GM20431 (cell line): Measurements from ENCODE around the gene ANKRD13B.
"Not testable (repeated sequence)": the region's sequence is repeated elsewhere in the genome, so short reads cannot be mapped to it uniquely, and the experiment has no call there.

Source experiments
- in situ Hi-C: fragments of 300-500 bp; cut with MseI, MboI; formaldehyde crosslinking; loops from one replicate; pipeline ENCODE4 v1.15.0; 2020; ENCODE audit warnings: low sequenced_read_pairs; ENCODE audit not compliant: unreplicated experiment

ANKRD13B gene

DNA sequence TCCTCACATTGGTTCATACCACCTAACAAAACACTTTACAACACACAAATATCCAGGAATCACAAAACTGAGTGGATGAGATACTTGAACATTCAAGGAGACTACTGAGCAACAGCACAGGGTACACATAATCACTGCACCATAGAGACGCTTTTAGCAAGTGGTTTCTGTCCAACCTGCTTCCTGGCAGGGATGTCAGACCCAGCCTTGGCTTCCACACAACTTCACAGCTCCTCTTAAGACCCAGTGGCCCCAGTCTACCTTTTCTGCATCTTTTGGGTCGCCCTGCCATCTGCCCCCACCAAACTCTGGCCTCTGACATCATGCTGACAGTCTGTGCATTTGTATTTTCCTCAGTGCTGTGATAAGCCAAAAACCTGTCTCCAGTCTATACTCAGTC is 35.7 kb downstream of the ANKRD13B start:
- in situ Hi-C loops: loop anchor here (25.0 kb wide), 2 partner anchors 159 to 309 kb away; partner anchors contain the start of genes EFCAB5 and SSH2

DNA sequence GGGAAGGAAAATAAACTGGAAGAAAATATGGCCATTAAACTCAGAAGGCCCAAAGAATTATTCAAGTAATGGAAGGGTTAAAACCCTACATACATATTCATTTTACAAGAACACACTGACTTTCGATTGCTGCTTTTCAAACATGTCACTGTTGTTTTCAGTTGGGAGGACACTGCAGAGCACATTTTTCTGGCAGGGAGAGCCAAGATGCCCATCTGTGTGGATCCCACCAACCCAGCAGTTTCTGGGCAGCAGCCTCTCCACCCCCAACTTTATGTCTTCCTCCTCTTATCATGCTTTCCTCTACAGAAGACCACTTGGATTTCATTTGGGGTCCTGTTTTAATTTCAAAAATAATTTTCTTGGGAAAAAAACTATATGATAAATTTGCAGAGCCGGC is 36.9 kb downstream of the ANKRD13B start:
- in situ Hi-C loops: loop anchor here (25.0 kb wide), 2 partner anchors 157 to 307 kb away; partner anchors contain the start of genes EFCAB5 and SSH2

DNA sequence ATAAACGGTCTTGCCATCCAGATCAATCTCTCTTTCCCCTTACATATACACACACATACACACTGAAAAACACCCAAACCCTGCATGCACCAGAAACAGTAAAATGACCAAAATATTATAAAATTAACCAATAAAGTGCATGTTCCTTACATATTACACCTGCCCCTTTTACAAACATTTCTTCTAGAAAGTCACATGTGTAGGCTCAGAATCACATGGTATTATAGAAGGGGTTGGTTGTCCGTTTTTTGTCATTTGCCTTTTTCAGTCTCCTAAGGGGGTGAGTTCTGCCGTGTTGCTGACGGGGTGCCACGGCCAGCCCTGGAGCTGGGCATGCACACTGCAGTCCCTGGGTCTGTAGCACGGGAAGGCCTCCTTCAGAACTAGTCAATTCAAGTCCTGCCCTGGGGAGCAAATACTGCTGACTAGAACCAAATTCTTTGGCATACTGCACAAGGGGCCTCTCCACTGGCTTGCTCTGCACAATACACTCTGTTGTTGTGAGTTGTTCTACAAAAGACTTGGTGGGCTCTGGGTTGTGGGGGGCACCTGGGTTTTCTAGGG is 37.8 kb downstream of the ANKRD13B start:
- in situ Hi-C loops: loop anchor here (25.0 kb wide), 2 partner anchors 157 to 307 kb away; partner anchors contain the start of genes EFCAB5 and SSH2

DNA sequence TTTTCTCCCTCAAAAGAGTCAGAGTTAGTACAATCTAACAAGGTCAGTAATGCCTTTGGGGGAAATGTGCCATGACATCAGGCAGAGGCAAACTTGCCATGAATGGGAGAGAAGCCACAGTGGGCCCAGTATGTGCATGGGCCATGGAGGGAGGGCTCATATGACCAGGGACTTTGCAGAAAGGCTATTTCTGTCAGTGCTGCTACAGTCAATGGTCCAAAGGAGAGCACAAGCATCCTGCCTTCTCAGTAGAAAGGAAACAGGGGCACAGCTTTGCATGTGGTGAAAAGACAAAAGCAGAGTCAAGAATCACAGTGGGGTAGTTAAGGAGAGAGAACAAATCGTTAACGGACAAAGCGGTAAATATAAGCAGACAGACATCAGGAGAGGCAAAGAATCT is 41.0 kb downstream of the ANKRD13B start:
- in situ Hi-C loops: loop anchor here (25.0 kb wide), 2 partner anchors 153 to 303 kb away; partner anchors contain the start of genes EFCAB5 and SSH2

DNA sequence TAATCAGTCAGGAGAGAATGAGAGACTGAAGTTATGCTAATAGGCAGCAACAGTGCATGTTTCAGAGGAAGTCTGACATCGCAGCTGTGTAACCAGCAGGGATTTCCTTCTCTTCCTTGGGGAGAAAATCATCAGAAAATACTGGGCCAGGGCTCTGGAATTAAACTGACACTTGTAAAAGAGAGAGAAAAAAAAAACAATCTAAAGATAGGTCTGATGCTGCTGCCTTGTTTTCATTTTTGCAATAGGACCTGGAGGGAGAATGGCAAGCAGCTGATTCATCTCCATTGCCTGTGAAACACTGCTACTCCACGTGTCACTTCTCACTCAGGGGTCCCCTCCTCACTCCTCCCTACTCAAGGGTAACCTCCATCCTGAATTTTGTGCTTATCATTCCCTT is 47.5 kb downstream of the ANKRD13B start:
- in situ Hi-C loops: loop anchor here (25.0 kb wide), 2 partner anchors 147 to 297 kb away; partner anchors contain the start of genes EFCAB5 and SSH2

DNA sequence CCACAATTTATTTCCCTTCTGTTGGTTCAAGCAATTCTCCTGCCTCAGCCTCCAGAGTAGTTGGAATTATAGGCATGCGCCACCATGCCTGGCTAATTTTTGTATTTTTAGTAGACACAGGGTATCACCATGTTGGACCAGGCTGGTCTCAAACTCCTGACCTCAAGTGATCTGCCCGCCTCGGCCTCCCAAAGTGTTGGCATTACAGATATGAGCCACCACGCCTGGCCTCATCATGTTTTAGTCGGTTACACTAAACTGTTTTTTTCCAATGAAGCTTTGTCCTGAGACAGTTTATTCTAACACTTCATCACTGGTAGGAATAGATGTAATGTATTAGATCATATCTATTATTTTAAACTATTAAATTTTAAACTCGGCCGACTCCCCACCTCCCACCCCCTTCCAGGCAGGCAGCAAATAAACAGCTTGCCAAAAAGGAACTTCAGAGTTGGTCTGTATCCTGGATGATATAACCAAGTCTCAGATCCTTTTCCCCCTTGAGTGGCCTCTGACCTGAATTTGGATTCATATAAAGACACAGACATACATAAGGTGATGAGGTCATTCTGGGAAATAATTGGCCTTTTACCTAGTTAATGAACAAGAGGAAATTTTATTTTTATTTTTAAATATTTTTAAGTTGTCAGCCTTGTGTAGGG is 48.2 kb downstream of the ANKRD13B start:
- in situ Hi-C loops: loop anchor here (25.0 kb wide), 2 partner anchors 146 to 296 kb away; partner anchors contain the start of genes EFCAB5 and SSH2

DNA sequence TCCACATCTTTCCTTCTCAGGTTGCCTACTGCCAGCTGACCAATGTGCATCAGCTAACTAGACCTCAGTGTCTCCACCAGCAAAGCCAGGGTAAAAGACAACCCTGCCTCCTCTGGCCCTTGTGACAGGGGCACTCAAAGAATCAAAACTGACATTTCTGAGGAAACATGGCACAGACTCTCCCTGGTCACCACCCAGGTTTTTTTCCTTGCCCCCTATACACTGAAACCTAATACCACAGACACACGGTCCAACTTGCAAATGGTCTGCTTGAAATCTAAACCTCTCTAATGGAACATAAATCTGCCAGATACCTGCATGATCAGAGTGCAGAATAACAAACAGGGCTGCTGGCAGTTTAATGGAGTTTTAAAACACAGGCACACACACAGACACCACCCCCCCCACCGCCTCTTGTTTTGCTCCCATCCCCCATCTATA is 49.3 kb downstream of the ANKRD13B start:
- in situ Hi-C loops: loop anchor here (25.0 kb wide), 2 partner anchors 145 to 295 kb away; partner anchors contain the start of genes EFCAB5 and SSH2

DNA sequence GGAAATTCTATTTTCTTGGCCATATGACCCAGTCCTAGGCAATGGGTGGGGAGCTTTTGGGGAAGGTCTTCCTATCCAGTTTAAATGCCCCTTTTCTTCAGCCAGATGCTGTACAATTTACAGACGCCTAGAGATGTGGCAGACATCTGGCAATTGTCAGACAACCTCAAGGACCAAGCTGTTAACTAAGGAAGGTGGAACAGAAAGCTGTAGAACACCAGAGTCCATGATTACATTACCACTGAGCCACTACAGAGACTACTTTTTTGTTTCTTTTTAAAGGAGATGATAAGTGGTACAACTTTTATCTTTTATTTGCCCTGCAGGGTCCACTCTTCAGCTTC is 50.9 kb downstream of the ANKRD13B start:
- in situ Hi-C loops: loop anchor here (25.0 kb wide), 2 partner anchors 144 to 294 kb away; partner anchors contain the start of genes EFCAB5 and SSH2

DNA sequence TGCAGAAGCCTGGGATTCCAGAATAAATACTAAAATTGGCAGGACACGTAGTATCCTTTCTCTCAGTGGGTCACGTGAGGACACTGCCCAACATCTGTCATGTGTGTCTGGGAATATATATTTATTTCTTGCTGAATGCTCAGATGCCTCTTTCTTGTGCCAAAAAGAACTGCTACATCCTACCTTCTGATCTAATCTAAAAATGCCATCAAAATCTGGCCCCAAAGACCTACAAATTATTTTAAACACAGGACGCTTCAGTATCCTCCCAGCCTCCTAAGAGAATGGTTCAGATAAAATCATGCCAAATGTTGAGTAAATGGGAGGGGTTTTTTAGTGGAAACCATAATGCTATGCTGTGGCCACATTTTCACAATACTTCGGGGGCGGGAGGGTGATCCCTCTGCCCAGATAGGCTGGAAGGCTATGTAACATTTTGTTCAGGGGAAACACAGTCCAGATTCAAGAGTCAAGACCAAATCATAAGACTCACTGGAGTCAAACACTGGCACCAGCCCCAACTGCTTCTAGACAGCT is 52.7 kb downstream of the ANKRD13B start:
- in situ Hi-C loops: loop anchor here (25.0 kb wide), 2 partner anchors 142 to 292 kb away; partner anchors contain the start of genes EFCAB5 and SSH2

DNA sequence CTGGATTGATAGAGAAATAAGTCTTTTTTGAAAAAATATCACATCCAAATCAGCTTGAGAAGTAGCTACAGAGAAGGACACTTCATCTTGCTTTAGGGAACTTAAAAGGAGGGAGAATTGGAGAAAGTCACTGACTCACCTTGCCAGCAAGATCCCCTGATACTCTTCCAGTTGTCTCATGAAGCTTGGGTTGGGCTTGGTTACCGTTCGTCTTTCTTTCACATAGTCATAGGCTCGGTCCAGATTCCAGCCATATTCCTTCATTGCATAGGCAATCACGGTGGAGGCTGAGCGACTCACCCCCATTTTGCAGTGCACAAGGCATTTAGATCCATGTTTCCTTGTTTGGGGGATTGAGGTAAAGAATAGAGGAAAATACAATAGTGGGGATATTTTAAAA is 55.1 kb downstream of the ANKRD13B start:
- in situ Hi-C loops: loop anchor here (25.0 kb wide), 2 partner anchors 139 to 289 kb away; partner anchors contain the start of genes EFCAB5 and SSH2

DNA sequence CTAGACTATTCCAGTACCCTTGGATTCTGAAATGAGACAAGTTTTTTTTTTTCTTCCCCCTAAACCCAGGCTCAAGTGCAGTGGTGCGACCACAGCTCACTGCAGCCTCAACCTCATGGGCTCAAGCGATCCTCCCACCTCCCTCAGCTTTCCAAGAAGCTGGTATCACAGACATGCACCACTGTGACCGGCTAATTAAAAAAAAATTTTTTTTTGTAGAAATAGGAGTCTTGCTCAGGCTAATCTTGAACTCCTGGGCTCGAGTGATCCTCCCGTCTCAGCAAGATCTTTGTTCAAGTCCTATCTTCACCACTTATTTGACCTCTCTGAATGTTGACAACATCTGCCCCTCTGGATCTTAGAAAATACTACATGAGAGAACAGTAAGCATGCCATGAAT is 56.4 kb downstream of the ANKRD13B start:
- in situ Hi-C loops: loop anchor here (25.0 kb wide), 2 partner anchors 138 to 288 kb away; partner anchors contain the start of genes EFCAB5 and SSH2

DNA sequence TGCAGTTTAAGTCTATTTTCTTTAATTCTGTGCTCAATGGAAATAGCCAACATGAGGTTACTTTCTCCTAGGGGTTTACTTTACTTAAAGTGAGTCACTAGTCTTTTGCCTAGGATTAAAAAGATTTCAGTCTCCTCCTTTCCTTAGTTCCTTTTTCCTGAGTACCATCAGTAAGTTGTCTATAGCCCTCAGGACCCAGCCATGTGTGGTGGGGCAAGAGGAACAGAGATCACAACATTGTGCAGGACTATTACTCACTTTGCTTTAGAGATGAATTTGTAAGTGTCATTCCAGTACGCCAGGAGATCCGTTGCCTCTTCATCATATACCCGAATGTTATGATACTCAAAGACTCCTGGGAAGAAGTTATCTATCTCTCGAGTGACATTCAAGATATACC is 57.5 kb downstream of the ANKRD13B start:
- in situ Hi-C loops: no loop called here

DNA sequence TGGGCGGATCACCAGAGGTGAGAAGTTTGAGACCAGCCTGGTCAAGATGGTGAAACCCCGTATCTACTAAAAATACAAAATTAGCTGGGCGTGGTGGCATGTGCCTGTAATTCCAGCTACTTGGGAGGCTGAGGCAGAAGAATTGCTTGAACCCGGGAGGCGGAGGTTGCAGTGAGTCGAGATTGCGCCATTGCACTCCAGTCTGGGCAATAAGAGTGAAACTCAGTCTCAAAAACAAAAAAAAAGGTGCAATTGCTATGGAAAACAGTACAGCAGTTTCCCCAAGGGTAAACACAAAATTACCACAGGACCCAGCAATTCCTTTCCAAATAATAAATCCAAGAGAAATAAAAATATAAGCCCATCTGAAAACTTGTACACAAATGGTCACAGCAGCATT is 59.0 kb downstream of the ANKRD13B start:
- in situ Hi-C loops: not testable (repeated sequence)

DNA sequence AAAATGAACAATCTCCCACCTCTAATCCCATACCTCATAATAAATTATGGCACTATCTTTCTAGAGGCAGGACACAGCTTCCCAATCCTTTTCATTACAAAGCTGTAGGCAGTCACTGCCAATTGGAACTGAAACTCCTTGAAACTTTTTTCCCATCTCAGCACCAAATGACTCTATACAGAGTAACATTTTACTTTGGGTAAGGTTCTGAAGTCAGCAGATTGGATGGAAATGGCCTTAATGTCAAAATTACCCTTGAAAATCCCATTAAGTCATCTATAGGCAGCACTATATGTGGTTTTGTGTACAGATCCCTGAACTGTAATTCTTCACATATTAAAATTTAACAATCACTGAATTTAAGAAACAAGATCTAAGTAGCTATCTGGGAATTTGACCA is 60.0 kb downstream of the ANKRD13B start:
- in situ Hi-C loops: no loop called here

DNA sequence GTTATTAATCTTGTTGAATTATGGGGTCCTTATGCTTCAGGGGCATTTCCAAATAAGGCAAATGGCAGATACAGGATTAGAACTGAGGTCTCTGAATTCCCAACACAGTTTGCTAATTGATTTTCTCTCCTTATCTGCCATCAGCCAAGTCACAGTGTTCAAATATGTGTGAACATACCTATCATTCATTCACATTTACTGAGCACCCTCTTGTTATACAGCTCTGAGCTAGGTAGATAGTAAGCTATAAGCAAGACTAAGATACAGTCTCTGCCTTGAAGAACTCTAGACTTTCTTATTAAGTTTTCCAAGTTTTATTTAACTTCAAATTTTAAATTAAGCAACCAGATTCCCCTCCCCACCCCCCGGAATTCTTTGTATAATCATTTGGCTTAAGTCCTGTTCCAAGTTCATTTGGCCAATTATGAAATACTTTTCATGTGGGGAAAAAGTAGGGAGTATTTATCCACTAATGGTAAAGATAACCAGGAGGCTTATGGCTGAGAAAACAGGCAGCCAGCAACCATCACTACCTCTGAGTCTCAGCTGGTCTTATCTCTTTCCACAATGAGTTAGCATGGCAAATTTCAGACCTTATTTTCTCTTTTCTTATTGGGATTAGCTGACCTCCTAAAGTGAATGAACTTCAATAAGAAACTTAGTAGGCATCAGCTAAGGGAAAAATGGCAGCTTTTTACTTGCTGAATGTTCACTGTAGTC is 61.2 kb downstream of the ANKRD13B start:
- in situ Hi-C loops: no loop called here

DNA sequence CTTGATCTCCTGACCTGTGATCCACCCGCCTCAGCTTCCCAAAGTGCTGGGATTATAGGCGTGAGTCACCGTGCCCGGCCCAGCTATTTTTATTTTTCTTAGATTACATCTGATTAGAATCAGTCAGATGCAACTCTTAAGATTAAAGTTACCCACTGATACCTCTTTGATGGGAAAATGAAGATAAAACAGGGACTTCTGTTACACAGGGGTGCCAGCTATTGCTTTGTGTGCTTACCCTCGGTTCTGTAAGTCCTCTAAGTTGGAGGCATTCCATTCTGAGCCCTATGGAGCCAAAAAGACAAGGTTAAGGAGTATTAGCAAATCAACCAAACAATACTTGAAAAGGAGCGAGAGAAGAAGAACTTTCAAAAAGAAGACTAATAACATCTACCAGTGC is 62.4 kb downstream of the ANKRD13B start:
- in situ Hi-C loops: no loop called here

DNA sequence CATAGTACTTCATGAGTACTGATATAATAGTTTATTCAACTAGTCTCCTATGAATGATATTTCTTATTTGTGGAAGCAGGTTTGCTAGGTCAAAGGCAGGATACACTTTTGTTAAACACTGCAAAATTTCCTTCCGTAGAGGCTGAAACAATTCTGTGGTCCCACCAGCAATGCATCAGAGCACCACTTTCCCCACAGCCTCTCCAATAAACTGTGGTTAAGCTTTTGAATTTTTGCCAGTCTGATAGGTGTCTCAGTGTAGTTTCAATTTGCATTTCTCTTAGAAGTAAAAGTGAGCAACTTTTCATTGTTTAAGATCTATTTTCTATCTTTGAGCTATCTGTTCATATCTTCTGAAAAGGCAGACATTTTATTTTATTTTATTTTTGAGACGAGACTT is 66.2 kb downstream of the ANKRD13B start:
- in situ Hi-C loops: no loop called here

DNA sequence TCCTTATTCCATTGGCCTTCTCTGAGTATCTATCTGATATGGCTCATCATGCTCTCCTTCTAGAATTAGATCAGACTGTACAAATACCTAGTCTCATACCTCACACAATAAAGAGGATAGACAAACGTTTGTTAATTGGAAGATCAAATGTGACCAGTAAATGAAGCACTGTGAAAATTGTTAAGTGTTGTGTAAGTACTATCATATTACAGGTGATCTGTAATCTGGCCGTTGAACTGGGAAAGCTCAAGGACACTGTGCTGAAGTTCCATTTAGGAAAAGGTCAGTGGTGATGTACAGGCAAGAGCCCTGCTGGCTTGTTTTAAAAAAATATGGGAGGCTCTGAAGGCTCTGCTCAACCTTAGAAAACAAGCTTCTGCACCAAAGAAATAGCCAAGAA is 68.3 kb downstream of the ANKRD13B start:
- in situ Hi-C loops: no loop called here

DNA sequence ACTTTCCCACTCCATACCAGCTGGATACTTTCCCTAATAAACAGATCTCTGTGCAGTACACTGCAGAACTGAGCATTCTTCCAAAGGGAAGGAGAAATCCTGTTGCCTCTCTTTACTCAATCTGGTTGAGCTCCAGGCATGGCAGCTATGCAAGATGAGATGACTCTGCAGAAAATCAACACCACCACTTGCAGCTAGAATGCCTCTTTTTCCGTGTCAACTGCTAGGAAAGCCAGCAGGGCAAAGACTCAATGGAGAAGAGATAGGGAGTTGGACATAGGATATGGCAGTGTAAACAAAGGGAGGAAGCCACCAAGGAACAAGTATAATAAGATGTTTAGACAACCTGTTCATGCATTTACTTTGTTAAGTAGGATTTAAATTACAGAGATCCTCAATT is 70.2 kb downstream of the ANKRD13B start:
- in situ Hi-C loops: no loop called here
